ENCODE measurements around the gene TRIM9.

TRIM9 gene

GRCh38 chr14:51081712-51082111 is 13.2 kb downstream of the TRIM9 start:
- Histone ChIP-seq H3K4me1 (peaks cover 35% of the 10 kb centered on the region), H3K36me3 (no peaks in the 10 kb centered on the region), H3K9me3 (no peaks in the 10 kb centered on the region), H3K4me3 (ENCODE audit: low read depth, low read length) (no peak overlapping the region), H3K27me3 (no peaks in the 10 kb centered on the region)
- TF ChIP-seq CTCF (IDR thresholded peaks at IDR 0.05; ENCODE audit: low read depth, low read length), result no peak
- DNase-seq, result no peak

GRCh38 chr14:51081209-51081608 is 13.7 kb downstream of the TRIM9 start:
- Histone ChIP-seq H3K4me3 (ENCODE audit: low read depth, low read length) (no peak overlapping the region), H3K4me1 (peaks cover 33% of the 10 kb centered on the region), H3K36me3 (no peaks in the 10 kb centered on the region), H3K9me3 (no peaks in the 10 kb centered on the region), H3K27me3 (no peaks in the 10 kb centered on the region)
- TF ChIP-seq CTCF (IDR thresholded peaks at IDR 0.05; ENCODE audit: low read depth, low read length), result no peak
- DNase-seq, result no peak

- H3K4me3 ChIP-seq (ENCODE audit: low read depth, low read length), result no peak overlapping the region
- no peak for DNase-seq
- H3K36me3 ChIP-seq, result no peaks in the 10 kb centered on the region
- H3K9me3 ChIP-seq, result no peaks in the 10 kb centered on the region
- peaks cover 30% of the 10 kb centered on the region for H3K4me1 ChIP-seq
- TF ChIP-seq CTCF (IDR thresholded peaks at IDR 0.05; ENCODE audit: low read depth, low read length), result no peak
- H3K27me3 ChIP-seq, result no peaks in the 10 kb centered on the region
These were observed 14.3 kb downstream of the TRIM9 start for GRCh38 chr14:51080645-51081044.

GRCh38 chr14:51079489-51079888 is 15.4 kb downstream of the TRIM9 start:
- DNase-seq, result peak; percentile 46

GRCh38 chr14:51079085-51079484 is 15.8 kb downstream of the TRIM9 start:
- no peak for TF ChIP-seq CTCF (IDR thresholded peaks at IDR 0.05; ENCODE audit: low read depth, low read length)
- Histone ChIP-seq H3K27me3 (no peaks in the 10 kb centered on the region), H3K36me3 (no peaks in the 10 kb centered on the region), H3K4me1 (peaks cover 30% of the 10 kb centered on the region), H3K9me3 (no peaks in the 10 kb centered on the region), H3K4me3 (ENCODE audit: low read depth, low read length) (no peak overlapping the region)
- no peak for DNase-seq

More at GRCh38 chr14:51079489-51079888, 15.4 kb downstream of the TRIM9 start:
- no peaks in the 10 kb centered on the region for H3K27me3 ChIP-seq
- H3K4me1 ChIP-seq, result peaks cover 30% of the 10 kb centered on the region
- no peaks in the 10 kb centered on the region for H3K9me3 ChIP-seq
- H3K4me3 ChIP-seq (ENCODE audit: low read depth, low read length), result no peak overlapping the region
- H3K36me3 ChIP-seq, result no peaks in the 10 kb centered on the region
- no peak for TF ChIP-seq CTCF (IDR thresholded peaks at IDR 0.05; ENCODE audit: low read depth, low read length)

GRCh38 chr14:51074701-51075385 is 20.1 kb downstream of the TRIM9 start:
- DNase-seq, result no peak
- Histone ChIP-seq H3K27me3 (no peaks in the 10 kb centered on the region), H3K9me3 (no peaks in the 10 kb centered on the region), H3K36me3 (no peaks in the 10 kb centered on the region), H3K4me3 (ENCODE audit: low read depth, low read length) (no peak overlapping the region), H3K4me1 (peaks cover 19% of the 10 kb centered on the region)
- no peak for TF ChIP-seq CTCF (IDR thresholded peaks at IDR 0.05; ENCODE audit: low read depth, low read length)

Data from BE2C (cell line).